Mammary epithelial cell (primary cell): ENCODE measurements around the gene MARK3.

Source experiments
- EZH2 ChIP-seq: IDR thresholded peaks from 2 replicates; pipeline ENCODE4 v1.6.1; 2012; ENCODE audit warnings: low read length, inconsistent platforms, borderline replicate concordance
- TF ChIP-seq, protein P1 (sequence below), 2 donors: IDR thresholded peaks in 1 of 2; conservative IDR thresholded peaks in 1 of 2; 2 replicates each; pipeline ENCODE4 v1.5.1; 2011 to 2012; ENCODE audit warnings: inconsistent platforms in 2 of 2, low read length in 2 of 2, mild to moderate bottlenecking in 2 of 2, control low read depth in 1 of 2, low read depth in 1 of 2; ENCODE audit not compliant: insufficient read depth in 1 of 2; ENCODE audit errors: extremely low read depth in 1 of 2

DNA sequence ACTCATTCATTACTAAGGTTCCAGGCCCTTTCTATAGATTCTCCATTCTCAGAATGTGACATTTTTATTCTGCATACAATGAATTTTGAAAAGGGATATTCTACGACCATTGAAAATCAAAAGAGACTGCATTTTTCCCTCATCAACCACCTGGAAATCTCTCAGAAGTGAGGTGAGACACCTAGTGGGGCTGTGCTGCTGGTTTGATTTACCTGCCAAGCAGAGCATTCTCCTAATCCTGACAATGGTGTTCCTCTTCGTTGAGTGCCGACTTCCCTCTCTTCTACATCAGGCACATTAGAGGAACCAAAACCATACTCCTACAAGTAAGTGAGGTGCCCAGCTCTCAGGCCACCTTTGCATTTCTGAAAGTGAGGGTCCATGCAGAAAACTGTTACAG is 122.5 kb downstream of the MARK3 start:
- TF ChIP-seq, protein P1, sequence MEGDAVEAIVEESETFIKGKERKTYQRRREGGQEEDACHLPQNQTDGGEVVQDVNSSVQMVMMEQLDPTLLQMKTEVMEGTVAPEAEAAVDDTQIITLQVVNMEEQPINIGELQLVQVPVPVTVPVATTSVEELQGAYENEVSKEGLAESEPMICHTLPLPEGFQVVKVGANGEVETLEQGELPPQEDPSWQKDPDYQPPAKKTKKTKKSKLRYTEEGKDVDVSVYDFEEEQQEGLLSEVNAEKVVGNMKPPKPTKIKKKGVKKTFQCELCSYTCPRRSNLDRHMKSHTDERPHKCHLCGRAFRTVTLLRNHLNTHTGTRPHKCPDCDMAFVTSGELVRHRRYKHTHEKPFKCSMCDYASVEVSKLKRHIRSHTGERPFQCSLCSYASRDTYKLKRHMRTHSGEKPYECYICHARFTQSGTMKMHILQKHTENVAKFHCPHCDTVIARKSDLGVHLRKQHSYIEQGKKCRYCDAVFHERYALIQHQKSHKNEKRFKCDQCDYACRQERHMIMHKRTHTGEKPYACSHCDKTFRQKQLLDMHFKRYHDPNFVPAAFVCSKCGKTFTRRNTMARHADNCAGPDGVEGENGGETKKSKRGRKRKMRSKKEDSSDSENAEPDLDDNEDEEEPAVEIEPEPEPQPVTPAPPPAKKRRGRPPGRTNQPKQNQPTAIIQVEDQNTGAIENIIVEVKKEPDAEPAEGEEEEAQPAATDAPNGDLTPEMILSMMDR (conservative IDR thresholded peaks at IDR 0.05 in 1 of 2, IDR thresholded peaks at IDR 0.05 in 1 of 2; ENCODE audit: extremely low read depth in 1 of 2, insufficient read depth in 1 of 2, low read depth in 1 of 2, low read length in 2 of 2), result no peak
- no peak for TF ChIP-seq EZH2
